Karpas-422 (cell line): Measurements from ENCODE around the gene KCNH5. TPM values are rescaled to one million over a fixed set of nuclear protein-coding genes. Genes with fewer than 3 reads are reported as not detected.

Source experiments
- DNase-seq: peaks from one replicate; pipeline ENCODE4 v3.0.0-alpha.2; 2015
- H2AFZ ChIP-seq: fragments of 200-600 bp; sonication (generic); 2 replicates; pipeline ENCODE4 v1.6.1; 2014; ENCODE audit warnings: antibody characterized with exemption, low read length, mixed read lengths
- H3K27ac ChIP-seq: fragments of 200-600 bp; sonication (generic); 2 replicates; pipeline ENCODE4 v1.5.1; 2014; ENCODE audit warnings: mild to moderate bottlenecking, low read length, moderate library complexity
- H3K27me3 ChIP-seq: fragments of 200-600 bp; sonication (generic); 2 replicates; pipeline ENCODE4 v1.6.1; 2014; ENCODE audit warnings: low read length, mixed read lengths
- H3K36me3 ChIP-seq: fragments of 200-600 bp; sonication (generic); 2 replicates; pipeline ENCODE4 v1.6.1; 2014; ENCODE audit warnings: low read length, mixed read lengths; ENCODE audit not compliant: insufficient read depth
- H3K4me1 ChIP-seq: fragments of 200-600 bp; sonication (generic); 2 replicates; pipeline ENCODE4 v1.6.1; 2014; ENCODE audit warnings: mild to moderate bottlenecking, low read length, mixed read lengths
- H3K4me2 ChIP-seq: fragments of 200-600 bp; sonication (generic); 2 replicates; pipeline ENCODE4 v1.6.1; 2014; ENCODE audit warnings: low read length, low read depth, mild to moderate bottlenecking; ENCODE audit not compliant: poor library complexity, severe bottlenecking
- H3K4me3 ChIP-seq: fragments of 200-600 bp; sonication (generic); 2 replicates; pipeline ENCODE4 v1.5.1; 2014; ENCODE audit warnings: mild to moderate bottlenecking, antibody characterized with exemption, low read length, mixed read lengths
- H3K79me2 ChIP-seq: fragments of 200-600 bp; sonication (generic); 2 replicates; pipeline ENCODE4 v1.6.1; 2014; ENCODE audit warnings: mild to moderate bottlenecking, low read length, mixed read lengths
- H3K9ac ChIP-seq: fragments of 200-600 bp; sonication (generic); 2 replicates; pipeline ENCODE4 v1.6.0; 2014; ENCODE audit warnings: low read length
- H3K9me2 ChIP-seq: fragments of 200-600 bp; sonication (generic), shearing (Covaris generic); replicated peaks from 2 replicates; pipeline ENCODE4 v1.6.0; 2014; ENCODE audit warnings: mild to moderate bottlenecking, low read length, moderate library complexity; ENCODE audit not compliant: insufficient read depth
- H3K9me3 ChIP-seq: fragments of 300-700, 200-600 bp; sonication (generic); 2 replicates; pipeline ENCODE4 v1.6.1; 2014; ENCODE audit warnings: low read length, mixed read lengths
- H4K20me1 ChIP-seq: fragments of 200-600 bp; sonication (generic); 2 replicates; pipeline ENCODE4 v1.6.1; 2014; ENCODE audit warnings: mild to moderate bottlenecking, antibody characterized with exemption, low read length, low read depth; ENCODE audit not compliant: insufficient read depth
- total RNA-seq: library from RNA; depleted of rRNA; stranded (reverse); fragments of >200 nt; shearing (Covaris generic); gene quantifications from 2 replicates; pipeline ENCODE4 v1.2.3, GENCODE V29; 2014; ENCODE audit warnings: low replicate concordance

The KCNH5 gene
- total RNA-seq, 1 experiment from 2014 or later = 0.04 TPM

GRCh38 chr14:63050694-63051093 is 5.4 kb upstream of the KCNH5 start:
- no peak overlapping the region for H3K4me3 ChIP-seq
- no peak overlapping the region for H2AFZ ChIP-seq
- H3K27ac ChIP-seq = no peak overlapping the region
- 0 out of 2 replicates have a peak, but pooled peaks cover 4% of the 10 kb centered on the region for H3K27me3 ChIP-seq
- H3K79me2 ChIP-seq = no peaks in the 10 kb centered on the region
- H3K9me2 ChIP-seq = no peaks in the 10 kb centered on the region
- H3K9me3 ChIP-seq = no peaks in the 10 kb centered on the region
- no peaks in the 10 kb centered on the region for H3K36me3 ChIP-seq
- peaks cover 4% of the 10 kb centered on the region; the same call in 1 of the 2 replicates for H4K20me1 ChIP-seq
- H3K4me1 ChIP-seq = no peaks in the 10 kb centered on the region
- H3K9ac ChIP-seq = no peak overlapping the region
- DNase-seq = no peak
- H3K4me2 ChIP-seq = no peak overlapping the region

- no peak overlapping the region for H3K9ac ChIP-seq
- H3K27ac ChIP-seq = no peak overlapping the region
- H3K9me3 ChIP-seq = no peaks in the 10 kb centered on the region
- H3K27me3 ChIP-seq = 0 out of 2 replicates have a peak, but pooled peaks cover 4% of the 10 kb centered on the region
- no peak overlapping the region for H2AFZ ChIP-seq
- peaks cover 4% of the 10 kb centered on the region; the same call in 1 of the 2 replicates for H4K20me1 ChIP-seq
- H3K4me1 ChIP-seq = peaks cover under 1% of the 10 kb centered on the region; the same call in 1 of the 2 replicates
- no peak for DNase-seq
- H3K36me3 ChIP-seq = no peaks in the 10 kb centered on the region
- no peak overlapping the region for H3K4me3 ChIP-seq
- H3K79me2 ChIP-seq = no peaks in the 10 kb centered on the region
- H3K4me2 ChIP-seq = no peak overlapping the region
- H3K9me2 ChIP-seq = no peaks in the 10 kb centered on the region
Observed at GRCh38 chr14:63046339-63047268, 1.3 kb upstream of the KCNH5 start.

- Histone ChIP-seq H3K4me1 (peaks cover 7% of the 10 kb centered on the region), H3K79me2 (no peaks in the 10 kb centered on the region), H3K9me3 (no peaks in the 10 kb centered on the region), H3K36me3 (no peaks in the 10 kb centered on the region), H2AFZ (no peak overlapping the region), H3K4me3 (no peak overlapping the region), H3K27me3 (0 out of 2 replicates have a peak, but pooled peaks cover 4% of the 10 kb centered on the region), H4K20me1 (peaks cover 4% of the 10 kb centered on the region; the same call in 1 of the 2 replicates), H3K4me2 (no peak overlapping the region), H3K27ac (no peak overlapping the region), H3K9me2 (no peaks in the 10 kb centered on the region), H3K9ac (no peak overlapping the region)
- DNase-seq = no peak
Observed at GRCh38 chr14:63045612-63046320, 508 bp upstream of the KCNH5 start.

GRCh38 chr14:63039866-63040265 is 5.4 kb downstream of the KCNH5 start:
- H2AFZ ChIP-seq = no peak overlapping the region
- H3K4me2 ChIP-seq = no peak overlapping the region
- no peak overlapping the region for H3K27ac ChIP-seq
- no peaks in the 10 kb centered on the region for H3K27me3 ChIP-seq
- no peak overlapping the region for H3K4me3 ChIP-seq
- H3K9me3 ChIP-seq = no peaks in the 10 kb centered on the region
- no peaks in the 10 kb centered on the region for H3K36me3 ChIP-seq
- no peaks in the 10 kb centered on the region for H3K9me2 ChIP-seq
- no peaks in the 10 kb centered on the region for H4K20me1 ChIP-seq
- no peak overlapping the region for H3K9ac ChIP-seq
- peak; percentile 75 for DNase-seq
- peaks cover 7% of the 10 kb centered on the region for H3K4me1 ChIP-seq
- no peaks in the 10 kb centered on the region for H3K79me2 ChIP-seq

GRCh38 chr14:63032641-63033040 is 12.6 kb downstream of the KCNH5 start:
- Histone ChIP-seq H3K9me3 (no peaks in the 10 kb centered on the region), H3K27me3 (no peaks in the 10 kb centered on the region), H3K27ac (no peak overlapping the region), H3K36me3 (no peaks in the 10 kb centered on the region), H3K4me1 (no peaks in the 10 kb centered on the region), H3K4me2 (no peak overlapping the region), H3K9ac (no peak overlapping the region), H2AFZ (no peak overlapping the region), H3K9me2 (no peaks in the 10 kb centered on the region), H3K4me3 (no peak overlapping the region), H3K79me2 (no peaks in the 10 kb centered on the region), H4K20me1 (no peaks in the 10 kb centered on the region)
- DNase-seq = no peak

- no peak overlapping the region for H3K9ac ChIP-seq
- H3K9me3 ChIP-seq = no peaks in the 10 kb centered on the region
- no peaks in the 10 kb centered on the region for H3K9me2 ChIP-seq
- no peaks in the 10 kb centered on the region for H3K27me3 ChIP-seq
- no peak overlapping the region for H3K4me2 ChIP-seq
- no peak overlapping the region; the same call in 1 of the 2 replicates for H2AFZ ChIP-seq
- no peak for DNase-seq
- H3K4me3 ChIP-seq = no peak overlapping the region
- no peak overlapping the region for H3K27ac ChIP-seq
- H3K36me3 ChIP-seq = no peaks in the 10 kb centered on the region
- no peaks in the 10 kb centered on the region for H3K79me2 ChIP-seq
- H3K4me1 ChIP-seq = no peaks in the 10 kb centered on the region
- H4K20me1 ChIP-seq = no peaks in the 10 kb centered on the region
Observed at GRCh38 chr14:63032076-63032475, 13.2 kb downstream of the KCNH5 start.

GRCh38 chr14:63030113-63030512 is 15.1 kb downstream of the KCNH5 start:
- Histone ChIP-seq H3K27ac (no peak overlapping the region), H3K4me1 (no peaks in the 10 kb centered on the region), H3K9ac (no peak overlapping the region), H2AFZ (no peak overlapping the region), H3K79me2 (no peaks in the 10 kb centered on the region), H3K4me3 (no peak overlapping the region), H3K27me3 (no peaks in the 10 kb centered on the region), H3K4me2 (no peak overlapping the region), H4K20me1 (no peaks in the 10 kb centered on the region), H3K9me3 (no peaks in the 10 kb centered on the region), H3K9me2 (no peaks in the 10 kb centered on the region), H3K36me3 (no peaks in the 10 kb centered on the region)
- no peak for DNase-seq

- Histone ChIP-seq H3K4me1 (no peaks in the 10 kb centered on the region), H3K36me3 (no peaks in the 10 kb centered on the region)
Observed at GRCh38 chr14:63027719-63028118, 17.5 kb downstream of the KCNH5 start.

More at GRCh38 chr14:63027719-63028118, 17.5 kb downstream of the KCNH5 start:
- H3K27ac ChIP-seq = no peak overlapping the region
- H3K4me3 ChIP-seq = no peak overlapping the region
- H3K9ac ChIP-seq = no peak overlapping the region
- H3K9me2 ChIP-seq = no peaks in the 10 kb centered on the region
- no peaks in the 10 kb centered on the region for H3K9me3 ChIP-seq
- no peak for DNase-seq
- no peaks in the 10 kb centered on the region for H3K27me3 ChIP-seq
- H3K4me2 ChIP-seq = no peak overlapping the region
- no peaks in the 10 kb centered on the region for H4K20me1 ChIP-seq
- no peaks in the 10 kb centered on the region for H3K79me2 ChIP-seq
- H2AFZ ChIP-seq = no peak overlapping the region
